Transverse colon (tissue), 4 donors: ENCODE results near the gene REL. TPM values are rescaled to one million over a fixed set of nuclear protein-coding genes. Genes with fewer than 3 reads are reported as not detected.

Source experiments
- DNase-seq: peaks from one replicate; pipeline ENCODE4 v3.0.0-alpha.2; 2019
- H3K27ac ChIP-seq, 4 donors: fragments of 200-600 bp; sonication (generic); 2 replicates each; pipeline ENCODE4 v1.5.1; 2016 to 2018; ENCODE audit warnings: inconsistent platforms in 4 of 4
- H3K27me3 ChIP-seq: fragments of 200-600 bp; sonication (generic); 2 replicates; pipeline ENCODE4 v1.5.1; 2017; ENCODE audit warnings: inconsistent platforms
- H3K36me3 ChIP-seq, 4 donors: fragments of 200-600 bp; sonication (generic); 2 replicates each; pipeline ENCODE4 v1.5.1; 2017 to 2019; ENCODE audit warnings: inconsistent platforms in 4 of 4
- H3K4me1 ChIP-seq, 4 donors: fragments of 200-600 bp; sonication (generic); 2 replicates each; pipeline ENCODE4 v1.5.1; 2017 to 2020; ENCODE audit warnings: inconsistent platforms in 4 of 4
- H3K4me3 ChIP-seq, 4 donors: fragments of 200-600 bp; sonication (generic); 1 replicate in 1 of 4; 2 replicates in 3 of 4; pipeline versions ENCODE4 v1.5.1 to v1.6.1; 2017 to 2019; ENCODE audit warnings: inconsistent platforms in 4 of 4
- H3K9me3 ChIP-seq, 2 donors: fragments of 200-600 bp; sonication (generic); 2 replicates each; pipeline ENCODE4 v1.5.1; 2017 to 2019; ENCODE audit warnings: inconsistent platforms in 2 of 2
- EP300 ChIP-seq: sonication (generic); formaldehyde crosslinking; IDR thresholded peaks from one replicate; pipeline ENCODE4 v1.6.1; 2017; ENCODE audit warnings: antibody characterized with exemption, low read depth
- POLR2A ChIP-seq: fragments of 450-650 bp; IDR thresholded peaks from one replicate; pipeline ENCODE4 v1.6.1; 2016; ENCODE audit warnings: antibody characterized with exemption, mild to moderate bottlenecking, moderate library complexity
- POLR2AphosphoS5 ChIP-seq, 3 donors: sonication (generic); formaldehyde crosslinking; IDR thresholded peaks; one replicate each; pipeline ENCODE4 v1.6.1; 2016; ENCODE audit warnings: antibody characterized with exemption in 3 of 3
- WGBS, 2 donors: methylation state at CpG; one replicate each; pipeline ENCODE4 v1.1.5; 2018; ENCODE audit warnings: low coverage in 1 of 2; 5-methylcytosine and 5-hydroxymethylcytosine counted together
- in situ Hi-C, 4 donors: fragments of 200-750 bp; cut with MboI; loops; one replicate each; pipeline versions ENCODE4 v1.15.0 to v1.15.1; 2017; ENCODE audit warnings: low sequenced_read_pairs in 3 of 4, low pct_ligation_motif_present in 1 of 4, low pct_unique_long_range_greater_than_20kb in 1 of 4
- intact Hi-C: fragments of 100-400 bp; cut with DNase I; formaldehyde crosslinking; loops from one replicate; pipeline ENCODE4 v1.15.1; 2023; ENCODE audit warnings: low total_unique reads
- total RNA-seq, 4 donors: library from RNA; depleted of rRNA; stranded (reverse); fragments of >200 nt; gene quantifications; one replicate each; pipeline ENCODE4 v1.1.0, GENCODE V29; 2016
- TF ChIP-seq, protein P1 (sequence below), 5 experiments: fragments of 200-600 bp in 3 of 5; fragments of 450-650 bp in 2 of 5; sonication (generic) in 3 of 5; IDR thresholded peaks; 1 replicate in 2 of 5; 2 replicates in 3 of 5; pipeline ENCODE4 v1.5.1; 2016 to 2017; ENCODE audit warnings: antibody characterized with exemption in 5 of 5, inconsistent platforms in 3 of 5, mild to moderate bottlenecking in 2 of 5, moderate library complexity in 1 of 5

REL gene
- total RNA-seq, 4 donors from 2014 or later: 6.2 to 29.5 (median 14.9) TPM

DNA sequence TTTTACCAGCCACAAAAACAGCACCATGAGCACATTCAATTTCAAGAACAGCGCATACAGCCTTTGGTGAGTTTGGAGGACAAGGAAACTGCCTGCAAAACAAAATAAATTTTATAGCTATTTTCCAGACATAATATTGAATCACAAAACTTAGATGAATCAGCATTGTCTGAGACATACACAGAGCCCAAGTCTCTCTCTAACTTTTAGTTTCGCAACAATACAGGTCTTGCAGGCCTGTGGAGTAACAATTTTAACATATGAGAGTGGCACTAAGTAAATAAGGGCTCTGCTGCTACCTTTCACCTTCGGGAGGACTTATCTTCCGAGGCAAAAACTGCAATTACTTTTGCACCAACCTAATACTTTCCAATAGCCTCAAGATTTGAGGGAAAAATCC, 80.1 kb downstream of the REL start:
- intact Hi-C loops: no loop called here

DNA sequence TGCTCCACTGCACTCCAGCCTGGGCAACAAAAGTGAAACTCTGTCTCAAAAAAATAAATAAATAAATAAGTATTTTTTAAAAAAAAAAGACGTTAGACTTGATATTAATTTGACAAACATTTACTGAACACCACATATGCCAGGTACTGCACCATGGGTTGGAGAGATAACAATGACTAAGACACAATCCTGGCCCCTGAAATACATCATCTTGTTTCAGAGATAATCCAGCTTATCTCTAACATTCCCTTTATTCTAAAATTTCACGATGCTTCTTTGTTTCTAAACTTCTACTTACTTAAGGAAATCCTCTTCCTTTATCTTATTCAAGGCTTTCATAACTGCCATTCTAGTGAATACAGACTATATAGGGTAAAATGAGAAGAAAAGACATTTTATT, 81.2 kb downstream of the REL start:
- no peak for DNase-seq
- H3K9me3 ChIP-seq: no peaks in the 10 kb centered on the region
- no peak overlapping the region for H3K27ac ChIP-seq
- in situ Hi-C loops: no loop called here
- TF ChIP-seq EP300: no peak
- TF ChIP-seq POLR2AphosphoS5 (IDR thresholded peaks at IDR 0.05): no peak
- no peak for TF ChIP-seq POLR2A
- no peaks in the 10 kb centered on the region for H3K27me3 ChIP-seq
- H3K4me1 ChIP-seq: peaks cover 0 to 10% (median 2%) of the 10 kb centered on the region in 4 donors
- no peaks in the 10 kb centered on the region for H3K36me3 ChIP-seq
- WGBS, 2 donors: 76 to 82% methylated on average over 2 of the region's 2 CpGs
- no peak overlapping the region for H3K4me3 ChIP-seq
- intact Hi-C loops: no loop called here

More for the DNA sequence above, 80.1 kb downstream of the REL start:
- 92 to 100% methylated on average over 1 to 4 of the region's 4 CpGs for WGBS, 2 donors
- in situ Hi-C loops: no loop called here
- Histone ChIP-seq H3K27me3 (no peaks in the 10 kb centered on the region), H3K36me3 (no peaks in the 10 kb centered on the region), H3K4me1 (peaks cover 0 to 7% (median 2%) of the 10 kb centered on the region in 4 donors), H3K4me3 (no peak overlapping the region), H3K9me3 (no peaks in the 10 kb centered on the region), H3K27ac (no peak overlapping the region)
- DNase-seq: no peak
- TF ChIP-seq POLR2A: no peak
- no peak for TF ChIP-seq POLR2AphosphoS5 (IDR thresholded peaks at IDR 0.05)
- TF ChIP-seq, protein P1, sequence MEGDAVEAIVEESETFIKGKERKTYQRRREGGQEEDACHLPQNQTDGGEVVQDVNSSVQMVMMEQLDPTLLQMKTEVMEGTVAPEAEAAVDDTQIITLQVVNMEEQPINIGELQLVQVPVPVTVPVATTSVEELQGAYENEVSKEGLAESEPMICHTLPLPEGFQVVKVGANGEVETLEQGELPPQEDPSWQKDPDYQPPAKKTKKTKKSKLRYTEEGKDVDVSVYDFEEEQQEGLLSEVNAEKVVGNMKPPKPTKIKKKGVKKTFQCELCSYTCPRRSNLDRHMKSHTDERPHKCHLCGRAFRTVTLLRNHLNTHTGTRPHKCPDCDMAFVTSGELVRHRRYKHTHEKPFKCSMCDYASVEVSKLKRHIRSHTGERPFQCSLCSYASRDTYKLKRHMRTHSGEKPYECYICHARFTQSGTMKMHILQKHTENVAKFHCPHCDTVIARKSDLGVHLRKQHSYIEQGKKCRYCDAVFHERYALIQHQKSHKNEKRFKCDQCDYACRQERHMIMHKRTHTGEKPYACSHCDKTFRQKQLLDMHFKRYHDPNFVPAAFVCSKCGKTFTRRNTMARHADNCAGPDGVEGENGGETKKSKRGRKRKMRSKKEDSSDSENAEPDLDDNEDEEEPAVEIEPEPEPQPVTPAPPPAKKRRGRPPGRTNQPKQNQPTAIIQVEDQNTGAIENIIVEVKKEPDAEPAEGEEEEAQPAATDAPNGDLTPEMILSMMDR (IDR thresholded peaks at IDR 0.05): no peak
- TF ChIP-seq EP300: no peak

DNA sequence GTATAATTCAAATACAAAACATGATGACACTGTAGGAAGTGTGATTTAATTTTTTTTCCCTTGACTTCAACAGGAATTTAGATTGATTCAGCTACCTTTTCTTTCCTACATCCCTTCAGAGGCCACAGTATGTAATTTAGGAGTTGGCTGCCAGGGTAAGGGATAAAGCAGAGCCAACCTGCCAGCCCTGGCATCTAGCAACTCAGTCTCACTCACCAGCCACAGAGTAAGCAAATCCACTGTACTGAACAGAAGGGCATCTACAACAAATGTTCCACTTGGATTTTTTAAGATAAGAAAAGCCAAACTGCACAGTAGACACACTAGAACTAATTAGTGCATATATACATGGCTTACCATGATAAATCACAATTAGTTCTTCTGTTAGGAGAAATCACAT, 81.8 kb downstream of the REL start:
- H3K27me3 ChIP-seq: no peaks in the 10 kb centered on the region
- peaks cover 0 to 7% (median 2%) of the 10 kb centered on the region in 4 donors for H3K4me1 ChIP-seq
- H3K27ac ChIP-seq: no peak overlapping the region
- H3K9me3 ChIP-seq: no peaks in the 10 kb centered on the region
- in situ Hi-C loops: no loop called here
- no peak for TF ChIP-seq EP300
- no peak for TF ChIP-seq POLR2A
- TF ChIP-seq, protein P1 (IDR thresholded peaks at IDR 0.05): no peak
- no peak for TF ChIP-seq POLR2AphosphoS5 (IDR thresholded peaks at IDR 0.05)
- no peaks in the 10 kb centered on the region for H3K36me3 ChIP-seq
- no peak for DNase-seq
- intact Hi-C loops: no loop called here
- H3K4me3 ChIP-seq: no peak overlapping the region

DNA sequence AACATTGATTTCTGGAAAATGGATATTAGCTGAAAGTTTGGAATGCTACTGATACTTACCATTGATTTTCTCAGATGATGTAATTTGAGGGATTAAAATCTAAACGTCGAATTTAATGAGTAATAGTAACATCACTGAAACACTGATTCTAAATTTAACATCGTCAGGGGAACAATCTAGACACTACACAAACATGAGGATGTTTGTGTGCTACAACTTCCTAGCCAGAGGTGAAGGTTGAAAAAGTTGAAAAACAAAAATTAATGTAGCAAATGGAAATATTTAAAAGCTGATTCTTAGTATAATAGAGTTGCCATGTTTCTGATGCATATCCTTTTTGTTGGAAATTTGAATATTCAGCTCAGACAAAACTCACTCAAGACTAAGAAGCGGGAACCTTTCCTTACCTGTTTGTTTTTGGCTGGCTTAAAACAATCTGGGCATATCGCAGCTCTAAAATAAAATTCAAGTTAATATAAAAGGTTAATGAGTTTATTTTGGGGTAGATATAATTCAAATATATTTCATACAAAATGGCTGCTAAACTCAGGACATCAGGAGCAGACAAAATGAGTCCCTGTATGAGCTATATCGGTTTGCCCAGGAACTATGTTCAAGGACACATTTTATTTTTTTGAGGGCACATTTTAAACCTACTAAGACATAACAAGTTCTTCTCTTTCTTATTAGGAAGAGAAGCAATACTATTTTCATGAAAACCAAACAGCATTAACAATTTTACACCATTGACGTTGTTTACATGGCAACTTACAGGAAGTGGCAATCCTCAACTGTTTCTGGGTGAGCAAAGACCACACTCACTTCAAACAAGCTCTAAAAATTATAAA, 83.5 kb downstream of the REL start:
- H3K4me1 ChIP-seq: peaks cover 0 to 3% (median 0%) of the 10 kb centered on the region in 4 donors
- no peak overlapping the region for H3K4me3 ChIP-seq
- no peak for DNase-seq
- no peaks in the 10 kb centered on the region for H3K27me3 ChIP-seq
- H3K27ac ChIP-seq: no peak overlapping the region
- H3K9me3 ChIP-seq: no peaks in the 10 kb centered on the region
- TF ChIP-seq POLR2AphosphoS5 (IDR thresholded peaks at IDR 0.05): no peak
- no peak for TF ChIP-seq POLR2A
- TF ChIP-seq EP300: no peak
- TF ChIP-seq, protein P1 (IDR thresholded peaks at IDR 0.05): no peak
- WGBS, 2 donors: 73 to 84% methylated on average over 7 of the region's 7 CpGs
- intact Hi-C loops (no loop called here), in situ Hi-C loops (no loop called here)
- H3K36me3 ChIP-seq: no peaks in the 10 kb centered on the region

DNA sequence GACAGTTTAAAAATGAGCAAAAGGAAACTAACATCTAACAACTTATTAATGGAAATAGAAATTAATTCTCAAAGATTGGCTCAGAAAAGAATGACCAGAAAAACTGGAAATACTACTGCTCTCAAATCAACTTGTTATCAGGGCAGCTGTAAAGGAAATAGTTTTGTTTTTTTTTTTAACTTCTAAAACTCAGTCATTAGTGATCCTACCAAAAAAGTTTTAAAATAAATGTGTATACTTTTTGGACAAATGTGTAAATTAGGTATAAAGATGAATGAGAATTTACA, 84.1 kb downstream of the REL start:
- H3K27ac ChIP-seq: no peak overlapping the region
- no peak for DNase-seq
- in situ Hi-C loops: no loop called here

More for the DNA sequence above, 84.1 kb downstream of the REL start:
- TF ChIP-seq POLR2A: no peak
- TF ChIP-seq POLR2AphosphoS5 (IDR thresholded peaks at IDR 0.05): no peak
- TF ChIP-seq, protein P1 (IDR thresholded peaks at IDR 0.05): no peak
- no peak for TF ChIP-seq EP300
- Histone ChIP-seq H3K9me3 (no peaks in the 10 kb centered on the region), H3K27me3 (no peaks in the 10 kb centered on the region), H3K4me3 (no peak overlapping the region), H3K4me1 (peaks cover 0 to 3% (median 0%) of the 10 kb centered on the region in 4 donors), H3K36me3 (no peaks in the 10 kb centered on the region)
- intact Hi-C loops: no loop called here
